ENCODE results near the gene HLF.
"Not testable (repeated sequence)": the region's sequence is repeated elsewhere in the genome, so short reads cannot be mapped to it uniquely, and the experiment has no call there.

HLF gene

GRCh38 chr17:55314061-55314783, 49.5 kb downstream of the HLF start:
- DNase-seq, result no peak

- no peak for DNase-seq
Observed at GRCh38 chr17:55314784-55315491, 50.2 kb downstream of the HLF start.

GRCh38 chr17:55316499-55316898, 51.7 kb downstream of the HLF start:
- no peak for DNase-seq

GRCh38 chr17:55317284-55317683, 52.5 kb downstream of the HLF start:
- DNase-seq, result no peak

- no peak for DNase-seq
Observed at GRCh38 chr17:55318081-55318480, 53.3 kb downstream of the HLF start.

- no peak for DNase-seq
Observed at GRCh38 chr17:55318715-55319487, 54.1 kb downstream of the HLF start.

- no peak for DNase-seq
Observed at GRCh38 chr17:55319933-55320593, 55.3 kb downstream of the HLF start.

- no peak for DNase-seq
Observed at GRCh38 chr17:55320594-55321426, 56.0 kb downstream of the HLF start.

GRCh38 chr17:55321427-55322060, 56.8 kb downstream of the HLF start:
- DNase-seq, result no peak

GRCh38 chr17:55322453-55322985, 57.8 kb downstream of the HLF start:
- no peak for DNase-seq

- no peak for DNase-seq
Observed at GRCh38 chr17:55323518-55324295, 58.9 kb downstream of the HLF start.

GRCh38 chr17:55324296-55324978, 59.7 kb downstream of the HLF start:
- DNase-seq, result no peak

GRCh38 chr17:55325406-55325805, 60.6 kb downstream of the HLF start:
- DNase-seq, result no peak

GRCh38 chr17:55326030-55326429, 61.3 kb downstream of the HLF start:
- DNase-seq, result no peak

GRCh38 chr17:55327225-55328088, 62.7 kb downstream of the HLF start:
- DNase-seq, result no peak

GRCh38 chr17:55328514-55328913, 63.8 kb downstream of the HLF start:
- not testable (repeated sequence) for DNase-seq

GRCh38 chr17:55330344-55330933, 65.7 kb downstream of the HLF start:
- no peak for DNase-seq

- DNase-seq, result no peak
Observed at GRCh38 chr17:55332296-55333041, 67.7 kb downstream of the HLF start.

Data from COR-L47 (cell line).